CD4-positive, CD25-positive, alpha-beta regulatory T cell (primary cell): ENCODE data around the gene ARHGAP44. TPM values are rescaled to one million over a fixed set of nuclear protein-coding genes. Genes with fewer than 3 reads are reported as not detected.
"Not testable (repeated sequence)": the region's sequence is repeated elsewhere in the genome, so short reads cannot be mapped to it uniquely, and the experiment has no call there.

Experiments
- ATAC-seq, 2 donors: fragments of 150-1000 bp; cut with Tn5 transposase; one replicate each; pipeline ENCODE4 v1.10.0; 2021; ENCODE audit warnings: low read depth in 2 of 2, moderate number of reproducible peaks in 2 of 2, moderate library complexity in 1 of 2
- DNase-seq, 3 donors: peaks; one replicate each; pipeline versions ENCODE4 v3.0.0 to v3.0.0-alpha.2; 2012 to 2022; ENCODE audit warnings: mixed read lengths in 1 of 3
- H3K27ac ChIP-seq: one replicate; pipeline ENCODE4 v1.7.0; 2013; ENCODE audit warnings: mild to moderate bottlenecking, low read length; ENCODE audit not compliant: insufficient read depth, poor library complexity, severe bottlenecking
- H3K27me3 ChIP-seq: one replicate; pipeline ENCODE4 v1.7.0; 2013; ENCODE audit warnings: low read length; ENCODE audit not compliant: control insufficient read depth, insufficient read depth
- H3K36me3 ChIP-seq: one replicate; pipeline ENCODE4 v1.7.0; 2013; ENCODE audit warnings: mild to moderate bottlenecking, low read length, moderate library complexity; ENCODE audit not compliant: control insufficient read depth, insufficient read depth
- H3K4me1 ChIP-seq: 2 replicates; pipeline ENCODE4 v1.7.0; 2013; ENCODE audit warnings: mild to moderate bottlenecking, low read length; ENCODE audit not compliant: insufficient read depth, control insufficient read depth, poor library complexity, severe bottlenecking
- H3K4me3 ChIP-seq: one replicate; pipeline ENCODE4 v1.7.0; 2013; ENCODE audit warnings: low read depth, mild to moderate bottlenecking, low read length, moderate library complexity
- H3K9me3 ChIP-seq, 2 experiments: 1 replicate in 1 of 2; 2 replicates in 1 of 2; pipeline ENCODE4 v1.7.0; 2013; ENCODE audit warnings: low read length in 2 of 2, mild to moderate bottlenecking in 1 of 2, moderate library complexity in 1 of 2; ENCODE audit not compliant: control insufficient read depth in 2 of 2
- H3K27ac Mint-ChIP-seq, 3 donors: one replicate each; pipeline ENCODE4 v1.8.0; 2020 to 2022; ENCODE audit warnings: mild to moderate bottlenecking in 3 of 3, mixed read lengths in 3 of 3, moderate library complexity in 2 of 3
- H3K27me3 Mint-ChIP-seq: one replicate; pipeline ENCODE4 v1.8.0; 2022; ENCODE audit warnings: mild to moderate bottlenecking, mixed read lengths
- H3K36me3 Mint-ChIP-seq: one replicate; pipeline ENCODE4 v1.8.0; 2020; ENCODE audit warnings: mixed read lengths
- H3K4me1 Mint-ChIP-seq, 4 donors: one replicate each; pipeline ENCODE4 v1.8.0; 2020 to 2022; ENCODE audit warnings: mixed read lengths in 4 of 4, mild to moderate bottlenecking in 1 of 4
- H3K4me3 Mint-ChIP-seq, 4 donors: one replicate each; pipeline ENCODE4 v1.8.0; 2020 to 2022; ENCODE audit warnings: mild to moderate bottlenecking in 4 of 4, mixed read lengths in 4 of 4, moderate library complexity in 3 of 4
- H3K9me3 Mint-ChIP-seq, 7 donors: one replicate each; pipeline ENCODE4 v1.8.0; 2020 to 2022; ENCODE audit warnings: mixed read lengths in 7 of 7, mild to moderate bottlenecking in 3 of 7, moderate library complexity in 2 of 7
- polyA plus RNA-seq, 4 donors: library from polyadenylated mRNA; unstranded; fragments of 300-500 nt; fragmentation: Illumina TruSeq; gene quantifications; one replicate each; pipeline ENCODE4 v1.2.3, GENCODE V29; 2021
- total RNA-seq: library from RNA; stranded (reverse); gene quantifications from one replicate; pipeline ENCODE4 v1.2.3, GENCODE V29; 2022

The ARHGAP44 gene
- total and polyA plus RNA-seq, 5 donors from 2014 or later = 0.10 to 0.95 TPM; not detected in 3

GRCh38 chr17:12877953-12878669, 88.8 kb downstream of the ARHGAP44 start:
- no peaks in the 10 kb centered on the region for H3K9me3 ChIP-seq
- no peak overlapping the region for H3K4me3 ChIP-seq
- no peaks in the 10 kb centered on the region for H3K36me3 ChIP-seq
- H3K27ac ChIP-seq = no peak overlapping the region
- ATAC-seq = no peak
- Mint-ChIP-seq H3K4me1 (no peaks in the 10 kb centered on the region), H3K9me3 (peaks cover 0 to 4% (median 3%) of the 10 kb centered on the region in 7 donors), H3K27ac (no peak overlapping the region), H3K27me3 (no peaks in the 10 kb centered on the region), H3K36me3 (no peaks in the 10 kb centered on the region), H3K4me3 (no peak overlapping the region)
- H3K27me3 ChIP-seq = no peaks in the 10 kb centered on the region
- H3K4me1 ChIP-seq = no peaks in the 10 kb centered on the region
- DNase-seq = no peak

GRCh38 chr17:12879096-12879495, 89.8 kb downstream of the ARHGAP44 start:
- H3K27me3 Mint-ChIP-seq, H3K9me3 Mint-ChIP-seq, H3K9me3 ChIP-seq, H3K27ac ChIP-seq, H3K27ac Mint-ChIP-seq, H3K4me3 Mint-ChIP-seq, H3K27me3 ChIP-seq, H3K4me1 ChIP-seq, DNase-seq, H3K4me1 Mint-ChIP-seq, H3K4me3 ChIP-seq, H3K36me3 Mint-ChIP-seq, H3K36me3 ChIP-seq, ATAC-seq: not testable (repeated sequence)

GRCh38 chr17:12883472-12883871, 94.2 kb downstream of the ARHGAP44 start:
- H3K4me3 ChIP-seq = no peak overlapping the region
- H3K27me3 Mint-ChIP-seq = peaks cover 4% of the 10 kb centered on the region
- no peaks in the 10 kb centered on the region for H3K4me1 ChIP-seq
- H3K9me3 Mint-ChIP-seq = peaks cover 0 to 4% (median 0%) of the 10 kb centered on the region in 7 donors
- H3K4me3 Mint-ChIP-seq = no peak overlapping the region
- H3K27ac Mint-ChIP-seq = no peak overlapping the region
- ATAC-seq (no peak), DNase-seq (no peak)
- no peaks in the 10 kb centered on the region for H3K36me3 Mint-ChIP-seq
- no peaks in the 10 kb centered on the region for H3K9me3 ChIP-seq
- H3K27ac ChIP-seq = no peak overlapping the region
- H3K27me3 ChIP-seq = no peaks in the 10 kb centered on the region
- no peaks in the 10 kb centered on the region for H3K4me1 Mint-ChIP-seq
- no peaks in the 10 kb centered on the region for H3K36me3 ChIP-seq

GRCh38 chr17:12887088-12887487, 97.8 kb downstream of the ARHGAP44 start:
- Mint-ChIP-seq H3K27me3 (peaks cover 4% of the 10 kb centered on the region), H3K9me3 (peaks cover 0 to 7% (median 5%) of the 10 kb centered on the region in 7 donors), H3K4me1 (no peaks in the 10 kb centered on the region), H3K27ac (no peak overlapping the region), H3K4me3 (no peak overlapping the region), H3K36me3 (no peaks in the 10 kb centered on the region)
- H3K9me3 ChIP-seq = no peaks in the 10 kb centered on the region
- DNase-seq (no peak), ATAC-seq (no peak)
- H3K36me3 ChIP-seq = no peaks in the 10 kb centered on the region
- H3K4me3 ChIP-seq = no peak overlapping the region
- H3K4me1 ChIP-seq = no peaks in the 10 kb centered on the region
- H3K27me3 ChIP-seq = no peaks in the 10 kb centered on the region
- no peak overlapping the region for H3K27ac ChIP-seq

GRCh38 chr17:12896180-12896785, 107.0 kb downstream of the ARHGAP44 start:
- no peak for ATAC-seq
- peaks cover 3% of the 10 kb centered on the region for H3K36me3 Mint-ChIP-seq
- H3K27ac ChIP-seq = no peak overlapping the region
- H3K4me3 ChIP-seq = no peak overlapping the region
- H3K9me3 ChIP-seq = no peaks in the 10 kb centered on the region
- H3K27me3 Mint-ChIP-seq = no peaks in the 10 kb centered on the region
- no peaks in the 10 kb centered on the region for H3K4me1 ChIP-seq
- no peaks in the 10 kb centered on the region for H3K27me3 ChIP-seq
- peaks cover 0 to 21% (median 5%) of the 10 kb centered on the region in 7 donors for H3K9me3 Mint-ChIP-seq
- no peaks in the 10 kb centered on the region for H3K4me1 Mint-ChIP-seq
- no peak overlapping the region for H3K27ac Mint-ChIP-seq
- DNase-seq = no peak
- H3K4me3 Mint-ChIP-seq = no peak overlapping the region
- H3K36me3 ChIP-seq = no peaks in the 10 kb centered on the region

- H3K4me3 Mint-ChIP-seq = no peak overlapping the region
Measured at GRCh38 chr17:12898110-12898509, 108.8 kb downstream of the ARHGAP44 start.

GRCh38 chr17:12899604-12900003, 110.3 kb downstream of the ARHGAP44 start:
- Mint-ChIP-seq H3K36me3 (peaks cover 3% of the 10 kb centered on the region), H3K9me3 (peaks cover 3 to 9% (median 6%) of the 10 kb centered on the region in 7 donors), H3K27ac (no peak overlapping the region), H3K4me1 (no peaks in the 10 kb centered on the region), H3K4me3 (no peak overlapping the region), H3K27me3 (no peaks in the 10 kb centered on the region)
- H3K36me3 ChIP-seq = no peaks in the 10 kb centered on the region
- H3K4me3 ChIP-seq = no peak overlapping the region
- no peaks in the 10 kb centered on the region for H3K4me1 ChIP-seq
- no peaks in the 10 kb centered on the region for H3K27me3 ChIP-seq
- no peak overlapping the region for H3K27ac ChIP-seq
- ATAC-seq (no peak), DNase-seq (no peak)
- H3K9me3 ChIP-seq = no peaks in the 10 kb centered on the region

More at GRCh38 chr17:12898110-12898509, 108.8 kb downstream of the ARHGAP44 start:
- Mint-ChIP-seq H3K27me3 (no peaks in the 10 kb centered on the region), H3K36me3 (peaks cover 3% of the 10 kb centered on the region), H3K4me1 (no peaks in the 10 kb centered on the region), H3K9me3 (peaks cover 4 to 16% (median 7%) of the 10 kb centered on the region in 7 donors), H3K27ac (no peak overlapping the region)
- Histone ChIP-seq H3K9me3 (no peaks in the 10 kb centered on the region), H3K4me3 (no peak overlapping the region), H3K4me1 (no peaks in the 10 kb centered on the region), H3K27ac (no peak overlapping the region), H3K36me3 (no peaks in the 10 kb centered on the region), H3K27me3 (no peaks in the 10 kb centered on the region)
- no peak for ATAC-seq
- DNase-seq = no peak

DNA sequence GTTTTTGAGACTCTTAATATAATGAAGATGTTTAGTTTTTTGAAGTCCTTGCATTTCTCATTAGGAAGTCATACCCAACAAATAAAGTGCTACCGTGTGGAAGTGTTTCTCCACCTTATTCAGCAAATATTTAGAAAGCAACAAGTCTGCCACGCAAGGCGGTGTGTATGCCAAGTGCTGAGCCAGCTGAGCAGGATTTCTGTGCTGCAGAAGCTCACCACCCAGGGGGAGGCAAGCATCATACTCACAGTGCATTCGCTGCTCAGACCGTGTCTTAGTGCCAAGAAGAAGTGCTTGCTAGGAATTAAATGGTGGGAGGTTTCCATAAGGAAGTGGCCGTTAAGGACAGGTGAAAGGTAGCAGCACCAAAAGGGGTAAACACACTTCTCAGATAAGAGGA, 111.2 kb downstream of the ARHGAP44 start:
- no peaks in the 10 kb centered on the region for H3K9me3 ChIP-seq
- H3K4me3 ChIP-seq = no peak overlapping the region
- Mint-ChIP-seq H3K4me3 (no peak overlapping the region), H3K9me3 (peaks cover 3 to 9% (median 5%) of the 10 kb centered on the region in 7 donors), H3K4me1 (no peaks in the 10 kb centered on the region), H3K27me3 (no peaks in the 10 kb centered on the region), H3K36me3 (peaks cover 3% of the 10 kb centered on the region), H3K27ac (no peak overlapping the region)
- DNase-seq (no peak), ATAC-seq (no peak)
- H3K27me3 ChIP-seq = no peaks in the 10 kb centered on the region
- H3K4me1 ChIP-seq = no peaks in the 10 kb centered on the region
- H3K27ac ChIP-seq = no peak overlapping the region
- no peaks in the 10 kb centered on the region for H3K36me3 ChIP-seq
